Retinal pigment epithelial cell (primary cell): Measurements from ENCODE around the gene CAPN13.

Source experiments
- DNase-seq: peaks from one replicate; pipeline ENCODE4 v3.0.0-alpha.2; 2010; ENCODE audit warnings: low read depth
- H3K4me3 ChIP-seq: 2 replicates; pipeline ENCODE4 v1.5.1; 2011; ENCODE audit warnings: mild to moderate bottlenecking, low read length, control low read depth, moderate library complexity
- TF ChIP-seq, protein P1 (sequence below): conservative IDR thresholded peaks from 2 replicates; pipeline ENCODE4 v1.5.1; 2011; ENCODE audit warnings: low read depth, low read length, control low read depth, inconsistent platforms

Gene CAPN13

DNA sequence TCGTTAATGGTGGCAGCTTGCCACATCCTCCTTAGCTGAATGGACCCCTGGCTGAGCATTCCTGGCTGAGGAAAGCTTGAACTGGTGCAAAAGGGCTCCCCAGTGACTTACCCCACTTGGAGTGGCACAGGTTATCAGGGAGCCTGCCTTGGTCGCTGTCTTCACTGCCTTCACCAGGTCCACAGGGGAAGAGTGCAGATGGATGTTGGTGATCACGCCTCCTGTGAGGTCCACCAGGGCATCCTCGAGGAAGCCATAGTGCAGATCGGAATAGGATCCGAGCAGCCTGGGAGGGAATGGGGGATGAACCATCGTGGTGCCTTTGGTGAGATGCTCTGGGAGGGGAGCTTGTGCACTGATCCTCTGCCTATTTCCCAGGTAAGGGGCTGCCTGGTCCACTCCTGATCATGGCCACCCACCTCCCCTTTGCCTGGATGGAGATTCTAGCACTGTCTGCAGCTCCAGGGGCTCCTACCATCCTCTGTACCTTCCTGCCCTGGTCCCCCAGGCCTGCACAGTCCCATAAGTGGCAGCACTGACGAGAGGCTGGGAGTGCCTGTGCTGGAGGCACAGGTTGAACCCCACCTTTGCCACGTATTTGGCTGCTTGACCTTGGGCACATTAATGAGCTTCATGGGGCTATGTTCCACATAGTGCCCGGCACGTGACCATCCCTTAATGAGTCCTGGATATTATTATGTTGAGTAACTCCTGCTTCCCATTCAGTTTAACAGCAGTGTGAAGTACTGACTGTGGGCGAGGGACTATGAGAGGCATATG is 43.0 kb downstream of the CAPN13 start:
- no peak overlapping the region for H3K4me3 ChIP-seq
- DNase-seq, result no peak
- TF ChIP-seq, protein P1, sequence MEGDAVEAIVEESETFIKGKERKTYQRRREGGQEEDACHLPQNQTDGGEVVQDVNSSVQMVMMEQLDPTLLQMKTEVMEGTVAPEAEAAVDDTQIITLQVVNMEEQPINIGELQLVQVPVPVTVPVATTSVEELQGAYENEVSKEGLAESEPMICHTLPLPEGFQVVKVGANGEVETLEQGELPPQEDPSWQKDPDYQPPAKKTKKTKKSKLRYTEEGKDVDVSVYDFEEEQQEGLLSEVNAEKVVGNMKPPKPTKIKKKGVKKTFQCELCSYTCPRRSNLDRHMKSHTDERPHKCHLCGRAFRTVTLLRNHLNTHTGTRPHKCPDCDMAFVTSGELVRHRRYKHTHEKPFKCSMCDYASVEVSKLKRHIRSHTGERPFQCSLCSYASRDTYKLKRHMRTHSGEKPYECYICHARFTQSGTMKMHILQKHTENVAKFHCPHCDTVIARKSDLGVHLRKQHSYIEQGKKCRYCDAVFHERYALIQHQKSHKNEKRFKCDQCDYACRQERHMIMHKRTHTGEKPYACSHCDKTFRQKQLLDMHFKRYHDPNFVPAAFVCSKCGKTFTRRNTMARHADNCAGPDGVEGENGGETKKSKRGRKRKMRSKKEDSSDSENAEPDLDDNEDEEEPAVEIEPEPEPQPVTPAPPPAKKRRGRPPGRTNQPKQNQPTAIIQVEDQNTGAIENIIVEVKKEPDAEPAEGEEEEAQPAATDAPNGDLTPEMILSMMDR, result no peak

DNA sequence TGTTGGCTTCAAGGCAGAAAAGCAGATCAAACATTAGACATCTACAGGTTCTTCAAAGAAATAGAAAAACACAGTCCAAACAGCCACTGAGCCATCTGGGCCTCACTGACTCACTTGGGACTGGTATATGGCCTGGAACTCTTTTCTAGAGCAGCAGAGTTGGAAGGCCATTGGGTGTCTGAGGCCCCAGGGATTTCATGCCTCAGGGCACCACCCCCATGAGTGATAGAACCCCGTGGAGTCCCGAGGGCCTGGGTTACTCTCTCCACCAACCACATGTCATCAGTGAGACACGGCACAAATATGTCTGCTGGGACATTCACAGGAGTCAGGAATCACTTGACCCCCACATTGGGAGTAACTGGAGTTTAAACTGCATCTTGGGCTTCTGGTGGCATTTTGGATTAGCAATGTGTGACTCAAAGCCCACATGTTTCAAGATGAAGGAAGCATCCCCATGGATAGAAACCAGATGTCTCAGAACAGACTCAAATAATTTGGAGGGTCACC is 44.0 kb downstream of the CAPN13 start:
- DNase-seq, result no peak

DNA sequence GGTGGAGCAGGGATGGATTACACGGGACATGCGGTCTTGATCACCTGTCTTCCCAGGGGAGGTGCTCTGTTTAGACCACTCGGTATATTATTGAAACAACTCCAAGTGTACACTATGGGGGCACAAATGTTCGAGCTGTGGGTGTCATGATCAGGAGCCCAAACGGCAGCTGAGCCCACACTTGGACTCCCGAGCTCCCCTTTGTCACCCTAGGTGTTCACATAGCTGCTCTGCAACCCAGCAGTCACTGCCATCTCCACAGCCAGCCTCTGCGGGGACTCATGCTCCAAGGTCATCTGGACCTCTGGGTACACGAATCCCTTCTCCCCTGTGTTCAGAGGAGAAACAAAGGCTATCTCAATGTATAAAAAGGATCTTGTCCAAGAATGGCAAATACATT is 46.0 kb downstream of the CAPN13 start:
- TF ChIP-seq, protein P1, result no peak
- H3K4me3 ChIP-seq, result no peak overlapping the region
- DNase-seq, result no peak

More for the DNA sequence above, 44.0 kb downstream of the CAPN13 start:
- no peak overlapping the region for H3K4me3 ChIP-seq
- TF ChIP-seq, protein P1, result no peak

DNA sequence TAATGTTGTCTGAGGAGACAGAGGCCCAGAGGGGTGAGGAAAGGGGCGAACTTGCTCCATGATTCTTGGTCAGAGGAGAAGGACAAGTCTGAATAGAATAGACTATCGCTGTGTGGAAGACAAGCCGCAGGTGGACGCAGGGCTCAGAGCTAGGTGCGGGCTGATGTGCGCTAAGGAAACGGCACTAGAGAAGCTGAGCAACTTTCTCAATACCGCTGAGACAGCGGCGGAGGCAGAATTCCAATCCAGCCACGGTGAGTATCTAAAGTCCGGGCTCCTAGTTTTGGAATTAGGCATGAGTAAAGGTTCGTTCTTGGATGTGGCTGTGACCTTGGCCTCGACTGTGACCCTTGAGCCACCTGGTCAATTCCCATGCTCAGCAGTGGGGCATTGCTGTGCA is 47.8 kb downstream of the CAPN13 start:
- H3K4me3 ChIP-seq, result no peak overlapping the region

DNA sequence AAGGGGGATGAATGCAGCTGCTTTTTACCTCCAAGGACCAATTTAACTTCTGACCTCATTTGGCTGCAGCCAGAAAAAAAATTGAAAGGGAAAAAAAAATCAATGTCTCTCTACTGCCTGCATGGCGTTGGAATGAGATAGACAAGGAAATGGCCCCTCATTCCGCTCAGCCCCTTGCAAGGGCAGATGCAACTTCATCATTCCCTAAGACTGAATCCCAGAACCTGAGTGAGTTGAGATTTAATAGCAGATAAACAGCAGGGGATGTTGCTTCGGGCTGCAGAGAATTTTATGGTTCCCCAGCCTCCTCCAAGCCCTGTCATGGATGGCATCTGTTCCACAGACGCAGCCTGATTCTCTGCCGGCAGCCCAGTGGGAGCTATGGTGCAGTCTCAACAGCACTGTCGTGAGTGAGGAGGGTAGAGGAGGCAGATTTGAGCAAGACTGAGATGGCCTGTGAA is 49.0 kb downstream of the CAPN13 start:
- TF ChIP-seq, protein P1, result no peak
- no peak for DNase-seq
- H3K4me3 ChIP-seq, result no peak overlapping the region

More for the DNA sequence above, 47.8 kb downstream of the CAPN13 start:
- no peak for DNase-seq
- TF ChIP-seq, protein P1, result no peak

DNA sequence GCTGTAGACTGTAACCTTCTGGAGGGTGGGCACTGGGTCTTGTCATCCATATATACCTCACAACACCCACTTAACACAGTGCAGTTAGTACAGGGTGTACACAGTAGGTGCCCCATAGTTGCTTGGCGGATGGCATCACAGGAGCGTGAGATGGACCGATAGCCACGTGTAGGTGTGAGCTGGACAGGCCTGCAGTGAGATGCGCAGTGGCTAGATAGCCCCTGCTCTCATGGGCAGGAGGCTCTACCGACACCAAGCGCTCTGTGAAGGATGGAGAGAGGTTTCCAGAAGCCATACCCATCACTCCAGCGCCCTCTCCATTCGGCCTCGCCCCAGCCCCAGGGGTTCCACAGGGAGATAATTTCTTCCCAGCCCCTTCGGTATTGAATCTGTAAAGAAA is 49.5 kb downstream of the CAPN13 start:
- no peak for DNase-seq
- TF ChIP-seq, protein P1, result no peak
- no peak overlapping the region for H3K4me3 ChIP-seq

DNA sequence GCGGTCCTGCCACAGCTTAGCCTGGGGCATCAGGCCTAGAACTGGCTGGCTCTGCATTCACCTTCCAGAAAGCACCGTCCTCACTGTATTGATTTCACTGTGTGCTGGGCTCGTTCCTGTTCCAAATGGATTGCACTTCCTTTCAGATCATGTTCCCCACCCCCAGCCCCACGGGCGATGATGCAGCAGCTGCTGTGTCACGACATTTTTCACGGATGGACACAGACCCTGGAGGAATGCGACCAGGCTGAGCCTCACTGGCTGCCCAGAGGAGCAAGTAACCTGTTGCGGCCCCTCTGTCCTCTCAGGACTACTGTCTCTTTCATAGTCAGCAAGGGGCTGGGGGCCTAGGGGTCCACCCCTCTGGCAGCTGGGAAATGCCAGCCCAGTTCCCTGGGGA is 50.3 kb downstream of the CAPN13 start:
- no peak overlapping the region for H3K4me3 ChIP-seq
- no peak for DNase-seq
- TF ChIP-seq, protein P1, result no peak
